ENCODE results near the gene FMO3. TPM values are rescaled to one million over a fixed set of nuclear protein-coding genes. Genes with fewer than 3 reads are reported as not detected.
A peak's percentile ranks its signal among the peaks of the same experiment; 100 is the strongest.

Gene FMO3
- total RNA-seq, 4 donors from 2014 or later: 0.39 to 9.1 (median 1.5) TPM

- H3K4me3 ChIP-seq (replicated peaks in 1 of 3): no peak overlapping the region
- DNase-seq: no peak
- no peaks in the 10 kb centered on the region for H3K9me3 ChIP-seq
- H3K36me3 ChIP-seq: no peaks in the 10 kb centered on the region
- TF ChIP-seq CTCF (IDR thresholded peaks at IDR 0.05) (no peak), POLR2A (IDR thresholded peaks at IDR 0.05) (no peak)
- H3K27me3 ChIP-seq: no peaks in the 10 kb centered on the region
- 90 to 91% methylated on average over 4 of the region's 4 CpGs for WGBS, 2 donors
- H3K27ac ChIP-seq: no peak overlapping the region
- intact Hi-C loops (cut with DNase I): no loop called here
- no peaks in the 10 kb centered on the region for H3K4me1 ChIP-seq
Observed at GRCh38 chr1:171062902-171063301, 27.8 kb upstream of the FMO3 start.

GRCh38 chr1:171075041-171075440, 15.7 kb upstream of the FMO3 start:
- WGBS, 2 donors: 87 to 90% methylated on average over 3 of the region's 3 CpGs
- Histone ChIP-seq H3K27me3 (no peaks in the 10 kb centered on the region), H3K36me3 (no peaks in the 10 kb centered on the region), H3K4me3 (replicated peaks in 1 of 3) (no peak overlapping the region), H3K9me3 (no peaks in the 10 kb centered on the region), H3K27ac (no peak overlapping the region), H3K4me1 (no peaks in the 10 kb centered on the region)
- no peak for DNase-seq
- intact Hi-C loops (cut with DNase I): no loop called here
- no peak for TF ChIP-seq CTCF (IDR thresholded peaks at IDR 0.05)
- no peak for TF ChIP-seq POLR2A (IDR thresholded peaks at IDR 0.05)

GRCh38 chr1:171081314-171081753, 9.4 kb upstream of the FMO3 start:
- no peak overlapping the region for H3K4me3 ChIP-seq (replicated peaks in 1 of 3)
- no peak for DNase-seq
- peak overlapping the region in 2 of 3 donors; percentile 14 to 29 for H3K27ac ChIP-seq
- H3K4me1 ChIP-seq: peaks cover 15 to 24% of the 10 kb centered on the region in 2 donors
- TF ChIP-seq CTCF (IDR thresholded peaks at IDR 0.05) (peak in 4 of 6 experiments; percentile 50 to 58 (median 56)), POLR2A (IDR thresholded peaks at IDR 0.05) (no peak)
- H3K9me3 ChIP-seq: no peaks in the 10 kb centered on the region
- H3K27me3 ChIP-seq: no peaks in the 10 kb centered on the region
- intact Hi-C loops (cut with DNase I): loop anchor here (5.0 to 10.0 kb wide), 2 partner anchors 113 to 146 kb away; no protein-coding TSS in a partner anchor
- H3K36me3 ChIP-seq: no peaks in the 10 kb centered on the region

- H3K4me1 ChIP-seq: peaks cover 15 to 24% of the 10 kb centered on the region in 2 donors
- no peaks in the 10 kb centered on the region for H3K9me3 ChIP-seq
- no peak overlapping the region for H3K4me3 ChIP-seq (replicated peaks in 1 of 3)
- no peak for DNase-seq
- 40 to 50% methylated on average over 7 of the region's 7 CpGs for WGBS, 2 donors
- H3K27me3 ChIP-seq: no peaks in the 10 kb centered on the region
- TF ChIP-seq POLR2A (IDR thresholded peaks at IDR 0.05) (no peak), CTCF (IDR thresholded peaks at IDR 0.05) (no peak)
- H3K36me3 ChIP-seq: no peaks in the 10 kb centered on the region
- H3K27ac ChIP-seq: peak overlapping the region in 2 of 3 donors; percentile 14 to 29
- intact Hi-C loops (cut with DNase I): loop anchor here (5.0 to 10.0 kb wide), 2 partner anchors 113 to 146 kb away; no protein-coding TSS in a partner anchor
Observed at GRCh38 chr1:171081763-171082201, 8.9 kb upstream of the FMO3 start.

- intact Hi-C loops (cut with DNase I): loop anchor here (5.0 to 10.0 kb wide), 2 partner anchors 112 to 145 kb away; no protein-coding TSS in a partner anchor
- no peaks in the 10 kb centered on the region for H3K27me3 ChIP-seq
- peak overlapping the region in 1 of 3 donors; percentile 9 for H3K27ac ChIP-seq
- peaks cover 15 to 24% of the 10 kb centered on the region in 2 donors for H3K4me1 ChIP-seq
- H3K9me3 ChIP-seq: no peaks in the 10 kb centered on the region
- H3K4me3 ChIP-seq (replicated peaks in 1 of 3): no peak overlapping the region
- no peak for DNase-seq
- TF ChIP-seq POLR2A (IDR thresholded peaks at IDR 0.05) (no peak), CTCF (IDR thresholded peaks at IDR 0.05) (no peak)
- WGBS, 2 donors: 80 to 86% methylated on average over 1 of the region's 1 CpG
- H3K36me3 ChIP-seq: no peaks in the 10 kb centered on the region
Observed at GRCh38 chr1:171082606-171083005, 8.1 kb upstream of the FMO3 start.
